ENCODE measurements around the gene PPP6R2.
"Not testable (repeated sequence)": the region's sequence is repeated elsewhere in the genome, so short reads cannot be mapped to it uniquely, and the experiment has no call there.

PPP6R2 gene

DNA sequence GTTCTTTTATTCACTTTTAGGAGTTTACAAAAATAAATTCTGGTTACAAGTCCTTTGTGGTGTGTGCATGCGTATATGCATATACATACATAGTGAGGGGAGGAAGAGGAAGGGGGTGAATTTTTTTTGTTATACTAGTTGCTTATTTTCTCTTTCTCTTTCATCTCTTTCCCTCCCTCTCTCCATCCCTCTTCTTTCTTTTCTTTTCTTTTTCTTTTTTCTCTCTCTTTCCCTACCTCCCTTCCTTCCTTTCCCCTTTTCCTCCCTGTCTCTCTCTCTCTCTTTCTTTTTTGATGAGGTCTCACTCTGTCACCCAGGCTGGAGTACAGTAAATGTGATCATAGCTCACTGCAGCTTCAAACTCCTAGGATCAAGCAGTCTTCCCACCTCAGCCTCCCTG lies 14.1 kb downstream of the PPP6R2 start:
- no peak for DNase-seq (ENCODE audit: extremely low read depth, low read depth)
- TF ChIP-seq, protein P1, sequence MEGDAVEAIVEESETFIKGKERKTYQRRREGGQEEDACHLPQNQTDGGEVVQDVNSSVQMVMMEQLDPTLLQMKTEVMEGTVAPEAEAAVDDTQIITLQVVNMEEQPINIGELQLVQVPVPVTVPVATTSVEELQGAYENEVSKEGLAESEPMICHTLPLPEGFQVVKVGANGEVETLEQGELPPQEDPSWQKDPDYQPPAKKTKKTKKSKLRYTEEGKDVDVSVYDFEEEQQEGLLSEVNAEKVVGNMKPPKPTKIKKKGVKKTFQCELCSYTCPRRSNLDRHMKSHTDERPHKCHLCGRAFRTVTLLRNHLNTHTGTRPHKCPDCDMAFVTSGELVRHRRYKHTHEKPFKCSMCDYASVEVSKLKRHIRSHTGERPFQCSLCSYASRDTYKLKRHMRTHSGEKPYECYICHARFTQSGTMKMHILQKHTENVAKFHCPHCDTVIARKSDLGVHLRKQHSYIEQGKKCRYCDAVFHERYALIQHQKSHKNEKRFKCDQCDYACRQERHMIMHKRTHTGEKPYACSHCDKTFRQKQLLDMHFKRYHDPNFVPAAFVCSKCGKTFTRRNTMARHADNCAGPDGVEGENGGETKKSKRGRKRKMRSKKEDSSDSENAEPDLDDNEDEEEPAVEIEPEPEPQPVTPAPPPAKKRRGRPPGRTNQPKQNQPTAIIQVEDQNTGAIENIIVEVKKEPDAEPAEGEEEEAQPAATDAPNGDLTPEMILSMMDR (IDR thresholded peaks at IDR 0.05; ENCODE audit: low read depth, low read length): no peak

DNA sequence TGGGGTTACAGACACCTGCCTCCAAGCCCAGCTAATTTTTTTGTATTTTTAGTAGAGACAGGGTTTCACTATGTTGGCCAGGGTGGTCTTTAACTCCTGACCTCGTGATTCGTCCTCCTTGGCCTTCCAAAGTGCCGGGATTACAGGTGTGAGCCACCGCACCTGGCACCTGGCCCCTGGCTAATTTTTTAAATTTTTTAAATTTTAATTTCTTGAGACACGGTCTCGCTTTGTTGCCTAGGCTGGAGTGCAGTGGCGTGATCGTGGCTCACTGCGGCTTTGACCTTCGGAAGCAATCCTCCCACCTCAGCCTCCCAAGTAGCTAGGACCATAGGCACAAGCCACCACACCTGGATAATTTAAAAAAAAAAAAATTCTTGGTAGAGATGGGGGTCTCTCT lies 14.6 kb downstream of the PPP6R2 start:
- no peak for DNase-seq (ENCODE audit: extremely low read depth, low read depth)
- TF ChIP-seq, protein P1 (IDR thresholded peaks at IDR 0.05; ENCODE audit: low read depth, low read length): no peak

DNA sequence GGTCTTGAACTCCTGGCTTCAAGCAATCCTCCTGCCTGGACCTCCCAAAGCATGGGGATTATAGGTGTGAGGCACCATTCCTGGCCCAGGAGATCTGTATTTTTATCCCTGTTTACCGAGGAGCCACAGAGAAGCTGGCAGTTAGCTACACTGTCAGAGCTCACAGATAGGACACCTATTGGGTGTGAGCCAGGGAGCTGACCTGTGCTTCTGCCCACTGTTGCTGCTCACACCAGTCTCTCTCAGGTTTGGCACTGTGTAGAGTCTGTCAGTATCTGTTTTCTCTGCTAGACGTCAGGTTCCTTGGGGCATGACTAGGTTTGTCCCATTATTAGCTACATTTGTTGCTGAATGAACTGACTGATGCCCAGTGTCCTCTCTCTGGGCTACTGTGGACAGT lies 17.5 kb downstream of the PPP6R2 start:
- TF ChIP-seq, protein P1 (IDR thresholded peaks at IDR 0.05; ENCODE audit: low read depth, low read length): no peak
- no peak for DNase-seq (ENCODE audit: extremely low read depth, low read depth)

DNA sequence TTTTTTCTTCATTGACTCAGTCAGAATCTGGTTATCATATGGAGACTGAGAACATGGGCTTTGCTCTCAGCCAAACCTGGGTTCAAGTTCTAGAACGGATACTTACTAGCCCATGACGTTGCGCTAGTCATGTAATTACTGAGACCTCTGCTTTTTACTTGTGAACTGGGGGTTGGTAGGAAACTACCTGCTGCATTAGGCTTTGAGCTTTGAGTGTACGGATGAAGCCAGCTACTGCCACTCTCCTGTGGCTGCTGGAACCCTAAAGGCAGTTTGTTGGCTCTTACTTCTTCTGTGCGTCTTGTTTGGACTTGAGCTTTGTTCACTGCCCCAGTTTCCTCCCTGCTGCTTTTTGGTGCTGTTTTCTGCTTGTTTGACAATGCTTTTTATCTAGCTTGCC lies 18.1 kb downstream of the PPP6R2 start:
- TF ChIP-seq, protein P1 (IDR thresholded peaks at IDR 0.05; ENCODE audit: low read depth, low read length): no peak
- DNase-seq (ENCODE audit: extremely low read depth, low read depth): no peak

DNA sequence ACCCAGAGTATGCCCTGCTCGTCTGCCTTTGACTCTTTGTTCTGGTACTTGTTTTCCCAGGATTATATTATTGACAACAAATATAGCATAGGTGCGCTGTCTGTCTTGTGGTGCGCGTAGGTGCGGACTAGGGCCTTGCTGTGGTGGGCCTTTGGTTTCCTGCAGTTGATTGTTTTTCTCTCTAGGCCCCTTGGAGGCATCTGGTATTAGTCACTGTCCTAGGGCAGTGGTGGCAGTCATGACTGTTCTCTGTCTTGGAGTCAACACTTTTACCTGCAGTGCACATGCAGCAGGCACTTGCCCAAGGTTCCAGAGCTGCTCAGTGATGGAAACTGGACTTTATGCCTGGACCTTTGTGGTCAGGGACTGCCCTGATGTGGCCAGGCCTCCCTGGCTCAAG lies 18.6 kb downstream of the PPP6R2 start:
- no peak for DNase-seq (ENCODE audit: extremely low read depth, low read depth)
- TF ChIP-seq, protein P1 (IDR thresholded peaks at IDR 0.05; ENCODE audit: low read depth, low read length): no peak

DNA sequence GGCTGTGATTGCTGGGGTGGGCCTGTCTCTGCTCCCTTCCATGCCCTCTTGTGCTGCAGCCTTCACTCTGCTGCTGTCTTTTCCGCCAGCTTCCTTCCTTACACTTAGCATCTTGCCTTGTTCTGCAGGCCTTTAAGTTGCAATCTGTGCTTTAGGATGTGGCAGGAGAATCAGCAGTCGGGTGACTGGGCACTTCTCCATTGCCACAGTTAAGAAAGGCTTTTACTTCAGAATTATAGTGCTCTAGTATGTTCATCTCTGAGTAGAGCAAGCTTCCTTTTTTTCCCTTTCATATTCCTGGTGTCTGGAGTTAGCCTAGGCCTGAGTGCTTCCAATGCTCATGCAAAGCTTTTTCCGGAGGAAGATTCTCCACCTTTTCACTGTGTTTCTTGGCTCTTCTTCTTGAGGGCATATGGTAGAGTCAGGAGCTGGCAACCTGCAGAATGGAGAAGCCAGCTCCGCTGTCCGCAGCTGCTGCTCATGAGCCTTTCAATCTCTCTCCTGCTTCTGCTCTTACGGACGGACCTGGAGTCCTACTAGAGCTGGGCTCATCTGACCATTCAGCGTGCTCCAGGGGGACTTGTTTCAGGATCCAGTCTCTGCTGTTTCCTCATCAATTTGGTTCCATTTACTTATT lies 20.2 kb downstream of the PPP6R2 start:
- DNase-seq (ENCODE audit: extremely low read depth, low read depth): no peak
- TF ChIP-seq, protein P1 (IDR thresholded peaks at IDR 0.05; ENCODE audit: low read depth, low read length): no peak

DNA sequence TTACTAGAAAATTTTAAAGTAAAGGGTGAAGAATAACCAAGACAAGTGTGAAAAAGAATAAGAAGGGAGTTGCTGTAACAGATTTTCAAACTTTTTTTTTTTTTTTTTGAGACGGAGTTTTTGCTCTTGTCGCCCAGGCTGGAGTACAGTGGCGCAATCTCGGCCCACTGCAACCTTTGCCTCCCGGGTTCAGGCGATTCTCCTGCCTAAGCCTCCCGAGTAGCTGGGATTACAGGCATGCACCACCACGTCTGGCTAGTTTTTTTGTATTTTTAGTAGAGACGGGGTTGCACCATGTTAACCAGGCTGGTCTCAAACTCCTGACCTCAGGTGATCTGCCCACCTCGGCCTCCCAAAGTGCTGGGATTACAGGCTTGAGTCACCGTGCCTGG lies 20.7 kb downstream of the PPP6R2 start:
- not testable (repeated sequence) for DNase-seq (ENCODE audit: extremely low read depth, low read depth)

DNA sequence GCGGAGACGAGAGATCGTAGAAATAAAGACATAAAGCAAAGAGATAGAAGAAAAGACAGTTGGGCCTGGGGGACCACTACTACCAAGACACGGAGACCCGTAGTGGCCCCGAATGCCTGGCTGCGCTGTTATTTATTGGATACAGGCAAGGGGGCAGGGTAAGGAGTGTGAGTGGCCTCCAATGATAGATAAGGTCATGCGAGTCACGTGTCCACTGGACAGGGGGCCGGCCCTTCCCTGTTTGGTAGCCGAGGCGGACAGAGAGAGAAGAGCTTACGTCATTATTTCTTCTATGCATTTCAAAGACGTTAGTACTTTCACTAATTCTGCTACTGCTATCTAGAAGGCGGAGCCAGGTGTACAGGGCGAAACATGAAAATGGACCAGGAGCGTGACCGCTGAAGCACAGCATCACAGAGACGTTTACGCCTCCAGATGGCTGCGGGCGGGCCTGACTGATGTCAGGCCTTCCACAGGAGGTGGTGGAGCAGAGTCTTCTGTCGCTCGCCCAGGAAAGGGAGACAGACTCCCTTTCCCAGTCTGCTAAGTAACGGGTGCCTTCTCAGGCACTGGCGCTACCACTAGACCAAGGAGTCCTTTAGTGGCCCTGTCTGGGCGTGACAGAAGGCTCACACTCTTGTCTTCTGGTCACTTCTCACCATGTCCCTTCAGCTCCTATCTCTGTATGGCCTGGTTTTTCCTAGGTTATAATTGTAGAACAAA lies 24.8 kb downstream of the PPP6R2 start:
- no peak for DNase-seq (ENCODE audit: extremely low read depth, low read depth)
- TF ChIP-seq, protein P1 (IDR thresholded peaks at IDR 0.05; ENCODE audit: low read depth, low read length): no peak

Measured in AG09319 (cell line).